SU-DHL-6 (cell line): ENCODE data around the gene RGS3.

Source experiments
- H2AFZ ChIP-seq: fragments of 200-600 bp; sonication (generic); 2 replicates; pipeline ENCODE4 v1.6.1; 2014; ENCODE audit warnings: low read depth, mild to moderate bottlenecking, moderate library complexity, mixed read lengths, antibody characterized with exemption, low read length; ENCODE audit not compliant: severe bottlenecking
- H3F3A ChIP-seq: fragments of 200-600 bp; shearing (Covaris generic); 2 replicates; pipeline ENCODE4 v1.6.0; 2016; ENCODE audit warnings: antibody characterized with exemption, mild to moderate bottlenecking; ENCODE audit not compliant: insufficient read depth
- H3K27ac ChIP-seq: fragments of 200-600 bp; sonication (generic); 2 replicates; pipeline ENCODE4 v1.5.1; 2016; ENCODE audit warnings: low read depth, mild to moderate bottlenecking, low read length, moderate library complexity, mixed read lengths
- H3K27me3 ChIP-seq: fragments of 200-600 bp; sonication (generic), shearing (Covaris generic); 2 replicates; pipeline ENCODE4 v1.6.0; 2014; ENCODE audit warnings: mild to moderate bottlenecking, low read length
- H3K36me3 ChIP-seq: fragments of 200-600 bp; sonication (generic); 2 replicates; pipeline ENCODE4 v1.6.1; 2014; ENCODE audit warnings: mild to moderate bottlenecking, low read length, mixed read lengths
- H3K4me2 ChIP-seq: fragments of 300-600, 200-600 bp; shearing (Covaris generic), sonication (generic); 2 replicates; pipeline ENCODE4 v1.6.0; 2014; ENCODE audit warnings: low read length, low read depth, mild to moderate bottlenecking; ENCODE audit not compliant: poor library complexity, severe bottlenecking
- H3K4me3 ChIP-seq: fragments of 200-600 bp; sonication (generic); 2 replicates; pipeline ENCODE4 v1.5.1; 2014; ENCODE audit warnings: antibody characterized with exemption, low read length, mild to moderate bottlenecking, mixed read lengths; ENCODE audit not compliant: insufficient read depth, poor library complexity, severe bottlenecking
- H3K79me2 ChIP-seq: fragments of 200-600 bp; sonication (generic); 2 replicates; pipeline ENCODE4 v1.6.1; 2014; ENCODE audit warnings: mild to moderate bottlenecking, low read length, moderate library complexity; ENCODE audit not compliant: insufficient read depth
- H3K9ac ChIP-seq: fragments of 200-600 bp; sonication (generic); 2 replicates; pipeline ENCODE4 v1.7.0; 2014; ENCODE audit warnings: mild to moderate bottlenecking, low read length
- H3K9me2 ChIP-seq: fragments of 200-600 bp; sonication (generic); replicated peaks from 2 replicates; pipeline ENCODE4 v1.6.1; 2014; ENCODE audit warnings: low read length; ENCODE audit not compliant: insufficient read depth
- H3K9me3 ChIP-seq: fragments of 200-600 bp; sonication (generic); 2 replicates; pipeline ENCODE4 v1.6.1; 2014; ENCODE audit warnings: low read length, mixed read lengths; ENCODE audit not compliant: insufficient read depth
- H4K20me1 ChIP-seq: fragments of 200-600 bp; sonication (generic); 2 replicates; pipeline ENCODE4 v1.6.1; 2014; ENCODE audit warnings: low read depth, mild to moderate bottlenecking, antibody characterized with exemption, low read length, moderate library complexity, mixed read lengths
- CTCF ChIP-seq: fragments of 200-600 bp; sonication (generic); IDR thresholded peaks from one replicate; pipeline ENCODE4 v1.5.1; 2017; ENCODE audit warnings: antibody characterized with exemption, mild to moderate bottlenecking, low read length, moderate library complexity; ENCODE audit not compliant: insufficient read depth, poor library complexity, severe bottlenecking
- EZH2phosphoT487 ChIP-seq: fragments of 200-600 bp; sonication (generic), shearing (Covaris generic); conservative IDR thresholded peaks from 2 replicates; pipeline ENCODE4 v1.6.1; 2018; ENCODE audit warnings: mild to moderate bottlenecking, antibody characterized with exemption, low read length, moderate library complexity, mixed read lengths

Gene RGS3

GRCh38 chr9:113525831-113526230 is 62.3 kb downstream of the RGS3 start:
- no peaks in the 10 kb centered on the region for H3K36me3 ChIP-seq
- no peaks in the 10 kb centered on the region for H3K9me2 ChIP-seq
- no peaks in the 10 kb centered on the region for H3K27me3 ChIP-seq
- no peak overlapping the region for H3K4me3 ChIP-seq
- no peak overlapping the region for H3K27ac ChIP-seq
- no peak overlapping the region for H2AFZ ChIP-seq
- H3K9ac ChIP-seq = no peak overlapping the region
- H3K79me2 ChIP-seq = no peaks in the 10 kb centered on the region
- H3F3A ChIP-seq = no peaks in the 10 kb centered on the region
- no peak for TF ChIP-seq CTCF
- no peak for TF ChIP-seq EZH2phosphoT487
- no peak overlapping the region for H3K4me2 ChIP-seq
- H3K9me3 ChIP-seq = no peaks in the 10 kb centered on the region
- H4K20me1 ChIP-seq = no peaks in the 10 kb centered on the region

- H3K9me3 ChIP-seq = no peaks in the 10 kb centered on the region
- H3K79me2 ChIP-seq = no peaks in the 10 kb centered on the region
- no peak overlapping the region for H3K27ac ChIP-seq
- H3K4me2 ChIP-seq = no peak overlapping the region
- H3K9me2 ChIP-seq = no peaks in the 10 kb centered on the region
- H3K27me3 ChIP-seq = no peaks in the 10 kb centered on the region
- no peaks in the 10 kb centered on the region for H3F3A ChIP-seq
- H3K36me3 ChIP-seq = no peaks in the 10 kb centered on the region
- no peaks in the 10 kb centered on the region for H4K20me1 ChIP-seq
- no peak overlapping the region for H3K9ac ChIP-seq
- TF ChIP-seq EZH2phosphoT487 (no peak), CTCF (no peak)
- no peak overlapping the region for H2AFZ ChIP-seq
- H3K4me3 ChIP-seq = no peak overlapping the region
Measured at GRCh38 chr9:113526231-113526746, 62.8 kb downstream of the RGS3 start.

GRCh38 chr9:113526841-113527240 is 63.3 kb downstream of the RGS3 start:
- Histone ChIP-seq H3K9me3 (no peaks in the 10 kb centered on the region), H3K79me2 (no peaks in the 10 kb centered on the region), H3K4me2 (no peak overlapping the region), H3K9me2 (no peaks in the 10 kb centered on the region), H3K27me3 (no peaks in the 10 kb centered on the region), H3K36me3 (no peaks in the 10 kb centered on the region), H4K20me1 (no peaks in the 10 kb centered on the region), H3K4me3 (no peak overlapping the region), H2AFZ (no peak overlapping the region), H3K9ac (no peak overlapping the region), H3K27ac (no peak overlapping the region), H3F3A (no peaks in the 10 kb centered on the region)
- TF ChIP-seq EZH2phosphoT487 = no peak
- no peak for TF ChIP-seq CTCF

- H3K4me3 ChIP-seq = no peak overlapping the region
- no peaks in the 10 kb centered on the region for H4K20me1 ChIP-seq
- H3K4me2 ChIP-seq = no peak overlapping the region
- no peak overlapping the region for H3K9ac ChIP-seq
- H3K79me2 ChIP-seq = no peaks in the 10 kb centered on the region
- no peaks in the 10 kb centered on the region for H3K9me2 ChIP-seq
- no peak overlapping the region for H2AFZ ChIP-seq
- no peaks in the 10 kb centered on the region for H3K27me3 ChIP-seq
- no peaks in the 10 kb centered on the region for H3K9me3 ChIP-seq
- no peak for TF ChIP-seq CTCF
- TF ChIP-seq EZH2phosphoT487 = no peak
- H3K27ac ChIP-seq = no peak overlapping the region
- no peaks in the 10 kb centered on the region for H3F3A ChIP-seq
- H3K36me3 ChIP-seq = no peaks in the 10 kb centered on the region
Measured at GRCh38 chr9:113528088-113528487, 64.6 kb downstream of the RGS3 start.
